ENCODE results near the gene SRRM5. TPM values are rescaled to one million over a fixed set of nuclear protein-coding genes. Genes with fewer than 3 reads are reported as not detected.

SRRM5 gene
- total RNA-seq, 2 donors from 2014 or later, result 0.56 TPM; not detected in 1

- Histone ChIP-seq H3K27me3 (replicated peaks; ENCODE audit: insufficient read depth) (no peaks in the 10 kb centered on the region), H3K27ac (peak overlapping the region; percentile 83 to 97), H3K4me3 (peak overlapping the region; percentile 82), H3K36me3 (peaks cover 32% of the 10 kb centered on the region), H3K9me3 (no peaks in the 10 kb centered on the region), H3K4me1 (ENCODE audit: control insufficient read depth in 1 of 2, low read depth in 2 of 2) (peaks cover 22 to 43% of the 10 kb centered on the region in 2 donors)
- DNase-seq (ENCODE audit: low spot score) (no peak), ATAC-seq (ENCODE audit: insufficient number of reproducible peaks, low FRiP score, low read depth) (no peak)
- peak; percentile 41 for TF ChIP-seq CTCF (IDR thresholded peaks at IDR 0.05)
Measured at GRCh38 chr19:43594710-43595604, 16.9 kb upstream of the SRRM5 start.

GRCh38 chr19:43595605-43595998 is 16.3 kb upstream of the SRRM5 start:
- Histone ChIP-seq H3K9me3 (no peaks in the 10 kb centered on the region), H3K4me3 (peak overlapping the region; percentile 82), H3K27ac (peak overlapping the region; percentile 83 to 97), H3K27me3 (replicated peaks; ENCODE audit: insufficient read depth) (no peaks in the 10 kb centered on the region), H3K4me1 (ENCODE audit: control insufficient read depth in 1 of 2, low read depth in 2 of 2) (peaks cover 22 to 43% of the 10 kb centered on the region in 2 donors), H3K36me3 (peaks cover 32% of the 10 kb centered on the region)
- ATAC-seq (ENCODE audit: insufficient number of reproducible peaks, low FRiP score, low read depth) (peak; percentile 12), DNase-seq (ENCODE audit: low spot score) (no peak)
- no peak for TF ChIP-seq CTCF (IDR thresholded peaks at IDR 0.05)

DNA sequence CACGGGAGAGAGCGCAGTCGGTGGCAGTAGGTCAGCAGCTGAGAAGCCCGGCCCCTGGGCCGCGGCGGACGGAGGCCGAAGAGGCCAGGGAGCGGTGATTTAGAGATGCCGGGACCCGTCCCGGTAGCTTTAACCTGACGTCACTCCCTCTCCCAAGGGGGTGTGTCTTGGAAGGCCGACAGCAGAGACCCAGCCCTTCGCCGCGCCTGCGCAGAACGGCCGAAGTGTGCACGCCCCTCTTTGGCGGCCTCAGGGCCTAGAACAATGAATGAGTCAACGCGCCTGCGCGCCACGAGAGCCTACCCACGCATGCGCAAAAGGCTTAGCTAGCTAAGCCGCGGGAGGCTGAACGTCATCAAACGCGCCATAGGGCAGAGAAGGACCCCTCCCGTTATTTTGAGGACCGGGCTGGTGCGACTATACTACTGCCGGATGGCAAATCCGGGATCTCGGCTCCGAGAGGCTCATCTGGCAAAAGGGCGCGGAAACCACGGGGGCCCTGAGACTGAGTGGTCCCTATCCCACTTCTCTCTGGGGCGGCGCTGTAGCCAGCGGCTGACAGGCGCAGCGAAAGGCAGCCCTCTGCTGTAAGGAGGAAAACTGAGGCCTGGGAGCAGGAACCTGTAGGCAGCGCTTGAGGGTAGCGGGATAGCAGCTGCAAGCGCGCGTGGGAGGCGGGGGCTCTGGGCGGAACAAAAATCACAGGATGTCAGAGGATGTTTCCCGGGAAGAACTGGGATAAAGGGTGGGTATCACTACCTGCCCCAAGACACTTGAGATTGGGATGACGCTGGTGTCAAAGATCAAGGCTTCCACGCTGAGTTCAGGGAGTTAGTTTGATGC is 15.7 kb upstream of the SRRM5 start, which contains the start of the genes IRGQ and ZNF576:
Gene IRGQ (minus strand): TSS at position 136 of the 843 bp plus-strand sequence. CDS start 796 bp downstream, outside the sequence.
Gene ZNF576 (plus strand): TSS at position 597 of the 843 bp plus-strand sequence. CDS start 514 bp downstream, outside the sequence.
- peak; percentile 99 for DNase-seq (ENCODE audit: low spot score)
- Histone ChIP-seq H3K36me3 (peaks cover 32% of the 10 kb centered on the region), H3K27ac (peak within 1 kb of the TSS; percentile 97 to 98), H3K9me3 (no peaks in the 10 kb centered on the region), H3K4me3 (peak within 1 kb of the TSS; percentile 82), H3K27me3 (replicated peaks; ENCODE audit: insufficient read depth) (no peaks in the 10 kb centered on the region), H3K4me1 (ENCODE audit: control insufficient read depth in 1 of 2, low read depth in 2 of 2) (peaks cover 22 to 43% of the 10 kb centered on the region in 2 donors)
- no peak for TF ChIP-seq CTCF (IDR thresholded peaks at IDR 0.05)
- peak; percentile 94 for ATAC-seq (ENCODE audit: insufficient number of reproducible peaks, low FRiP score, low read depth)

DNA sequence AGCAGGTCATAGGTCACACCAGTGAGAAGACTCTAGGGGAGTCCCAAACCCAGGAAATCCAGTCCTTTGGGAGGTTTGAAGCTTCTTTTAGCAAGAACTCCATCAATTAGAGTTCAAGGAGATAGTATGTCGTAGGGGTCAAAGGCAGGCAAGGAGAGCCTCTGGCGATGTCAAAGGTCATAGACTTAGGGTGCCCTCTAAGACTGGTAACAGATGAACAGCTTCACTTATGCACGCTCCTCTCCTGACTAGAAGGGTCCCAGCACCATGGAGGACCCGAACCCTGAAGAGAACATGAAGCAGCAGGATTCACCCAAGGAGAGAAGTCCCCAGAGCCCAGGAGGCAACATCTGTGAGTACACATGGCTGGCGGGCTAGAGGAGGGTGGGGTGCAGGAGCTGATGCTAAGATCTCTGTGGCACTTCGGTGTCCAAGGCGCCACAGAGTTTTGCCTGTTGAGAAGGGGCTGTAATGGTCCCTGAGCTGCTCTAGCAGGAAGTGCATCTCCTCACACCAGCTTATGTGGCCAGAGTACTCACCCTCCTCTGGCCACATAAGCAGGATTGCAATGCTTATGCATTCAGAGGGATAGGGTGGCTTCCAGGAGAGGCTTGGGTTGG is 14.9 kb upstream of the SRRM5 start:
- no peak for TF ChIP-seq CTCF (IDR thresholded peaks at IDR 0.05)
- Histone ChIP-seq H3K36me3 (peaks cover 28% of the 10 kb centered on the region), H3K4me1 (ENCODE audit: control insufficient read depth in 1 of 2, low read depth in 2 of 2) (peaks cover 22 to 43% of the 10 kb centered on the region in 2 donors), H3K27me3 (replicated peaks; ENCODE audit: insufficient read depth) (no peaks in the 10 kb centered on the region), H3K4me3 (peak overlapping the region; percentile 82), H3K27ac (peak overlapping the region; percentile 97 to 98), H3K9me3 (no peaks in the 10 kb centered on the region)
- ATAC-seq (ENCODE audit: insufficient number of reproducible peaks, low FRiP score, low read depth), result no peak
- no peak for DNase-seq (ENCODE audit: low spot score)

Measured in thoracic aorta (tissue), 2 donors.